GM23338 (cell line): ENCODE data around the gene COBLL1.

Source experiments
- CREB1 ChIP-seq: fragments of 250-450 bp; sonication (Bioruptor Pico); IDR thresholded peaks from 2 replicates; pipeline ENCODE4 v1.5.0; 2020; ENCODE audit warnings: low read depth, mild to moderate bottlenecking, moderate library complexity
- CTCF ChIP-seq, 2 experiments: fragments of 200-600 bp in 1 of 2; sonication (generic) in 1 of 2; conservative IDR thresholded peaks; 2 replicates each; pipeline versions ENCODE4 v1.5.1 to v1.6.1; 2016 to 2017; ENCODE audit warnings: antibody characterized with exemption in 2 of 2, low read depth in 2 of 2, mild to moderate bottlenecking in 2 of 2, moderate library complexity in 1 of 2
- ETS1 ChIP-seq: IDR thresholded peaks from 2 replicates; pipeline ENCODE4 v1.6.1; 2016; ENCODE audit warnings: antibody characterized with exemption
- EZH2 ChIP-seq: fragments of 200-600 bp; sonication (generic); IDR thresholded peaks from one replicate; pipeline ENCODE4 v1.8.0; 2017; ENCODE audit warnings: antibody characterized with exemption, mild to moderate bottlenecking, low read depth; ENCODE audit not compliant: unreplicated experiment
- EZH2phosphoT487 ChIP-seq: fragments of 200-600 bp; sonication (generic); IDR thresholded peaks from one replicate; pipeline ENCODE4 v1.8.1; 2018; ENCODE audit warnings: antibody characterized with exemption; ENCODE audit not compliant: unreplicated experiment
- JUNB ChIP-seq: IDR thresholded peaks from one replicate; pipeline ENCODE4 v1.6.1; 2016; ENCODE audit warnings: antibody characterized with exemption; ENCODE audit not compliant: unreplicated experiment
- POLR2AphosphoS5 ChIP-seq: IDR thresholded peaks from 2 replicates; pipeline ENCODE4 v1.6.1; 2016; ENCODE audit warnings: antibody characterized with exemption, low read depth
- REST ChIP-seq: IDR thresholded peaks from one replicate; pipeline ENCODE4 v1.6.1; 2018; ENCODE audit warnings: antibody characterized with exemption; ENCODE audit not compliant: unreplicated experiment
- STAT1 ChIP-seq: IDR thresholded peaks from one replicate; pipeline ENCODE4 v1.6.1; 2016; ENCODE audit warnings: antibody characterized with exemption; ENCODE audit not compliant: unreplicated experiment
- ZNF114 ChIP-seq: fragments of 250-450 bp; sonication (Bioruptor Pico); IDR thresholded peaks from 2 replicates; pipeline ENCODE4 v1.5.0; 2020; ENCODE audit warnings: mild to moderate bottlenecking, moderate library complexity
- ZNF462 ChIP-seq: fragments of 250-450 bp; sonication (Bioruptor Pico); IDR thresholded peaks from 2 replicates; pipeline ENCODE4 v1.5.0; 2020; ENCODE audit warnings: mild to moderate bottlenecking, moderate library complexity

GRCh38 chr2:164849506-164849905 is 7.9 kb upstream of the COBLL1 start:
- TF ChIP-seq CTCF (conservative IDR thresholded peaks at IDR 0.05; ENCODE audit: low read depth in 2 of 2) (no peak), CREB1 (CRISPR knock-in tag) (no peak), ZNF462 (no peak), JUNB (no peak), EZH2phosphoT487 (no peak), EZH2 (no peak), ETS1 (no peak), REST (no peak), POLR2AphosphoS5 (no peak), ZNF114 (CRISPR knock-in tag) (no peak), STAT1 (no peak)
